C4-2B (cell line): ENCODE data around the gene USF1.

Experiments
- CTCF ChIP-seq: fragments of 450-650 bp; conservative IDR thresholded peaks from 2 replicates; pipeline ENCODE4 v1.5.1; 2017; ENCODE audit warnings: mild to moderate bottlenecking
- ZFX ChIP-seq: fragments of 450-650 bp; IDR thresholded peaks from 2 replicates; pipeline ENCODE4 v1.6.1; 2017

GRCh38 chr1:161088587-161089110 is 42.9 kb upstream of the USF1 start:
- no peak for TF ChIP-seq CTCF
- TF ChIP-seq ZFX: no peak
